GM13976 (cell line): Measurements from ENCODE around the gene TNK1.

Source experiments
- DNase-seq: peaks from one replicate; pipeline ENCODE4 v3.0.0; 2012; ENCODE audit warnings: low spot score
- in situ Hi-C: fragments of 300-500 bp; cut with MboI; formaldehyde crosslinking; loops from one replicate; pipeline ENCODE4 v1.12.0; 2022; ENCODE audit warnings: low sequenced_read_pairs, mixed read lengths, inconsistent platforms; ENCODE audit not compliant: unreplicated experiment
- TF ChIP-seq, protein P1 (sequence below): IDR thresholded peaks from 2 replicates; pipeline ENCODE4 v1.5.1; 2012; ENCODE audit warnings: borderline replicate concordance, mild to moderate bottlenecking; ENCODE audit not compliant: insufficient read depth; ENCODE audit errors: extremely low read depth, missing control alignments, control extremely low read depth

TNK1 gene

DNA sequence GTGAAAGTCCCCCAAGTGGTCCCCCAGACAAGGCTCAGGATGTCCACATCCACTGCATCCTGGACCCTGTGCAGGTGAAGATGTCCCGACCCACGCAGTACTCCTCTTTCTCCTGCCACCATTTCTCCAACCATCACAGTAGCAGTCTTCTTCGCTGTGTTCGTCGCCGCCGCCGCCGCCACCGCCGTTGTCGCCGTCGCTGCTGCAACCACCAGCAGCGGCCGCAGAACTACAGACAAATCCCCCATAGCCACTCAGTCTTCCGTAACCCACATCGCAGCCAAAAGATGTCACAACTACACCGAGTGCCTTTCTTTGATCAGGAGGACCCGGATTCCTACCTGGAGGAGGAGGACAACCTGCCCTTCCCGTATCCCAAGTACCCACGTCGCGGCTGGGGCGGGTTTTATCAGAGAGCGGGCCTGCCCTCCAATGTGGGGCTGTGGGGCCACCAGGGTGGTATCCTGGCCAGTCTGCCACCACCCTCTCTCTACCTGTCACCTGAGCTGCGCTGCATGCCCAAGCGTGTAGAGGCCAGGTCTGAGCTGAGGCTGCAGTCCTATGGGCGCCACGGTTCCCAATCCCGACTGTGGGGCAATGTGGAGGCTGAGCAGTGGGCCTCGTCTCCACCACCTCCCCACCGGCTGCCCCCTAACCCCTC lies 45.4 kb downstream of the TNK1 start:
- TF ChIP-seq, protein P1, sequence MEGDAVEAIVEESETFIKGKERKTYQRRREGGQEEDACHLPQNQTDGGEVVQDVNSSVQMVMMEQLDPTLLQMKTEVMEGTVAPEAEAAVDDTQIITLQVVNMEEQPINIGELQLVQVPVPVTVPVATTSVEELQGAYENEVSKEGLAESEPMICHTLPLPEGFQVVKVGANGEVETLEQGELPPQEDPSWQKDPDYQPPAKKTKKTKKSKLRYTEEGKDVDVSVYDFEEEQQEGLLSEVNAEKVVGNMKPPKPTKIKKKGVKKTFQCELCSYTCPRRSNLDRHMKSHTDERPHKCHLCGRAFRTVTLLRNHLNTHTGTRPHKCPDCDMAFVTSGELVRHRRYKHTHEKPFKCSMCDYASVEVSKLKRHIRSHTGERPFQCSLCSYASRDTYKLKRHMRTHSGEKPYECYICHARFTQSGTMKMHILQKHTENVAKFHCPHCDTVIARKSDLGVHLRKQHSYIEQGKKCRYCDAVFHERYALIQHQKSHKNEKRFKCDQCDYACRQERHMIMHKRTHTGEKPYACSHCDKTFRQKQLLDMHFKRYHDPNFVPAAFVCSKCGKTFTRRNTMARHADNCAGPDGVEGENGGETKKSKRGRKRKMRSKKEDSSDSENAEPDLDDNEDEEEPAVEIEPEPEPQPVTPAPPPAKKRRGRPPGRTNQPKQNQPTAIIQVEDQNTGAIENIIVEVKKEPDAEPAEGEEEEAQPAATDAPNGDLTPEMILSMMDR: no peak
- in situ Hi-C loops: no loop called here
- no peak for DNase-seq

DNA sequence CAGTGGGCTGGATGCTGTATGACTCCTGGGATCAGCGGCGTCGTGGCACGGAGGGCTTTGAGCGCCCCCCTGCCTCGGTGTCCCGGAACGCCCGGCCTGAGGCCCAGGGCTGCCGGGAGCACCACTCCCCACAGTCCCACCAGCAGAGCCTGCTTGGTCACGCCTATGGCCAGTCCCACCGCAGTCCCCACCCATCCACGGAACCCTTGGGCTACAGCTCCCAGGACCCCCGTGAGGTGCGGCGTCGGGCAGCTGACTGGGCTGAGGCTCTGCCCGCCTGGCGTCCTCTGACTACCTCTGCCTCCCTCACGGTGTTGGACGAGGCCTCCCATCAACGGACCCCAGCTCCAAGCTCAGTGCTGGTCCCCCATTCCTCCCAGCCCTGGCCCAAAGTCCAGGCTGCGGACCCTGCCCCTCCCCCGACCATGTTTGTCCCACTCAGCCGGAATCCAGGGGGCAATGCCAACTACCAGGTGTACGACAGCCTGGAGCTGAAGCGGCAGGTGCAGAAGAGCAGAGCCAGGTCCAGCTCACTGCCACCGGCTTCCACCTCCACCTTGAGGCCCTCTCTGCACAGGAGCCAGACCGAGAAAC lies 46.1 kb downstream of the TNK1 start:
- TF ChIP-seq, protein P1: no peak
- in situ Hi-C loops: no loop called here
- no peak for DNase-seq

DNA sequence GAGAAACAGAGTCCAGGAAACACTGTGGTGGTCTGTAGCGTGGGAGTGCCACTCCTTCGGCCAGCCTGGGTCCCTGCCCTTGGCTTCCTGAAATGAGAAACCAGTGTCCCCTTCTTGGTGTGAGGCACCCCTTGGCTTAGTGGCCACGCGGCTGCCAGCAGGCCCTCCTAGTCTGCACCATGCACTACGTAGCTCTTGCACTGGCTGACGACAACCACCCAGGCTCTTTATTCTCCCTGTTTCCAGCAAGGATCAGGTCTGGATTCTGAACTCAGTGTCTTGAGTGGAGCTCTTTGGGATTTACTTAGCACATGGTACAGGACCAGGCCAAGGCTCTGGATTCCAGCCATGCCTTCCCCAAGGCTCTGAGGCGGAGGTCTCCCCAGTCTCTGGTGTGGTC lies 46.7 kb downstream of the TNK1 start:
- in situ Hi-C loops: no loop called here
- TF ChIP-seq, protein P1: no peak
- DNase-seq: no peak

DNA sequence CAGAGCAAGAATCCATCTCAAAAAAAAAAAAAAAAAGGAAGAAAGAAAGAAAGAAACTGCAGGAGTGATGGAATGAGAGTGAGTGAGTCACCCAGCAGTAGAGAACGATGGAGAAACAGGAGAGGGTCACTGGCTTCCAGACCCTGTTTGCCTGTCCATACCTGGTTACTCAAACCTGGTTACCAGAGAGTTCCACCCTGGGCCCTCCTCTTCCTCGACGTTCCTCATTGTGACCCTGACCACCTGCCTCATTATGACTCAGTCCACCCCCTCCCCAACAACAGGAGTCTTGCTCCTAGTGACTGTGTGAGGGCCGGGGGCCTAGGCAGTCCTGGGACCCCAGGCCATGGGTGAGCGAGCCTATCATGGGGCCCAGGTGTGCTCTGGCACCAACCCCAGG lies 47.7 kb downstream of the TNK1 start, which contains the start of gene SPEM3:
SPEM3 (plus strand) TSS at position 301 of the 400 bp plus-strand sequence; CDS start at position 347, 46 bp downstream.
- in situ Hi-C loops: no loop called here
- no peak for DNase-seq
- TF ChIP-seq, protein P1: no peak

DNA sequence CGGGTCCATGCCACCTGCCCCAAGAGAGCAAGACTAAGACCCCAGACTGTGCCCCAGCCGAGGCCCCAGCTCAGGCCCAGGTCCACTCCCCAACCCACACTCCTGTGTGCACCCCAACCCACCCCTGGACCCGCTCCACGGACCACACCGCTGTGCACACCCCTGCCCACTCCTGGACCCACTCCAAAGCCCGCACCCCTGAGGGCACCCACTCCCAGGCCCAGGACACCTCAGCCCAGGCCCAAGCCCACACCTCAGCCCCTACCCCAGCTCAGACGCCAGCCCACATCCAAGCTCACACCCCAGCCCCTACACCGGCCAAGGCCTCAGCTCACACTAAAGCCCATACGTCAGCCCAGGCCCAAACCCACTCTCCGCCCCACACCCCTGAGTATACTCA lies 48.8 kb downstream of the TNK1 start:
- in situ Hi-C loops: no loop called here

DNA sequence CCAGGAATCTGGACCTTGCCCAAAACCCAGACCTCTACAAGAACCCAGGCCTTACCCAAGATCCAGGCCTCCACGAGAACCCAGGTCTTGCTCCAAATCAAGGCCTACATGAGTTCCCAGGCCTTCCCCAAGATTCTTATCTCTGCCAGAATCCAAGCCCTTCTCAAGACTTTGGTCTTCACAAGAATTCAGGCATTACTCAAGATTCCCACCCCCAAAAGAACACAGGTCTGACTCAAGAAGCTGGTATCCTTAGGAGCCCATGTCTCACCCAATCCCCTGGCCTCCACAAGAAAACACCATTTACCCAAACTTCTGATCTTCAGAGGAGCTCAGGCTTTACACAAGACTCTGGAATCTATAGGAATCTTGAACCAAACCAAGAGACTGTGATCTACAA lies 50.3 kb downstream of the TNK1 start:
- in situ Hi-C loops: no loop called here
- DNase-seq: no peak
- TF ChIP-seq, protein P1: no peak

More for the DNA sequence above, 48.8 kb downstream of the TNK1 start:
- DNase-seq: no peak
- TF ChIP-seq, protein P1: no peak
